IMR-90 (cell line): ENCODE measurements around the gene PHF21B. TPM values are rescaled to one million over a fixed set of nuclear protein-coding genes. Genes with fewer than 3 reads are reported as not detected.

ENCODE experiments used
- ATAC-seq: fragments of 200-7000 bp; cut with Tn5 transposase; 2 replicates; pipeline ENCODE4 v1.9.1; 2020; ENCODE audit warnings: low read depth, mild to moderate bottlenecking, moderate library complexity
- BruUV-seq: library from RNA; stranded (reverse); fragments of 400-500 nt; replicated peaks from 2 replicates; lab custom pipeline; 2021; lab: Mats Ljungman, UMichigan
- CTCF ChIA-PET: fragments of 300-600 bp; formaldehyde crosslinking; extraction: SDS; loops from one replicate; lab custom pipeline; 2021; ENCODE audit warnings: antibody characterized with exemption; lab: Yijun Ruan, JAX
- POLR2A ChIA-PET: fragments of 300-600 bp; sonication (Branson Sonifier 250); formaldehyde crosslinking; loops from one replicate; lab custom pipeline; 2022; ENCODE audit warnings: antibody characterized with exemption; ENCODE audit not compliant: unreplicated experiment; lab: Charles Lee
- DNase-seq: peaks from one replicate; pipeline ENCODE4 v3.0.0; 2013
- H2AFZ ChIP-seq: replicated peaks from 2 replicates; pipeline ENCODE3; 2013; ENCODE audit warnings: low read length, mild to moderate bottlenecking; ENCODE audit not compliant: poor library complexity
- H2AK5ac ChIP-seq: 2 replicates; pipeline ENCODE4 v1.6.1; 2013; ENCODE audit warnings: low read depth, low read length, inconsistent platforms
- H2AK9ac ChIP-seq: replicated peaks from 2 replicates; pipeline ENCODE3; 2013; ENCODE audit warnings: mild to moderate bottlenecking, low read depth, low read length, moderate library complexity; ENCODE audit not compliant: poor library complexity
- H2BK120ac ChIP-seq: 2 replicates; pipeline ENCODE4 v1.6.1; 2013; ENCODE audit warnings: low read depth, low read length, inconsistent platforms
- H2BK15ac ChIP-seq: 3 replicates; pipeline ENCODE4 v1.6.1; 2013; ENCODE audit warnings: low read depth, low read length, inconsistent platforms
- H2BK20ac ChIP-seq: 2 replicates; pipeline ENCODE4 v1.6.1; 2013; ENCODE audit warnings: low read depth, mild to moderate bottlenecking, inconsistent platforms, low read length, moderate library complexity
- H2BK5ac ChIP-seq: 2 replicates; pipeline ENCODE4 v1.6.1; 2013; ENCODE audit warnings: mild to moderate bottlenecking, low read depth, low read length, inconsistent platforms; ENCODE audit not compliant: poor library complexity, severe bottlenecking
- H3K14ac ChIP-seq: replicated peaks from 2 replicates; pipeline ENCODE4 v1.6.1; 2013; ENCODE audit warnings: low read depth, low read length, inconsistent platforms
- H3K18ac ChIP-seq: 2 replicates; pipeline ENCODE4 v1.6.1; 2013; ENCODE audit warnings: low read depth, low read length, control low read depth
- H3K23ac ChIP-seq: 2 replicates; pipeline ENCODE4 v1.6.1; 2013; ENCODE audit warnings: low read depth, low read length, inconsistent platforms
- H3K27ac ChIP-seq: 2 replicates; pipeline ENCODE4 v1.5.1; 2013; ENCODE audit warnings: mild to moderate bottlenecking, control low read depth, low read length; ENCODE audit not compliant: insufficient read depth
- H3K27me3 ChIP-seq: 2 replicates; pipeline ENCODE4 v1.6.1; 2013; ENCODE audit warnings: low read length; ENCODE audit not compliant: control insufficient read depth, insufficient read depth
- H3K36me3 ChIP-seq: 2 replicates; pipeline ENCODE4 v1.6.1; 2013; ENCODE audit warnings: low read length, mixed read lengths; ENCODE audit not compliant: control insufficient read depth, insufficient read depth
- H3K4ac ChIP-seq: 2 replicates; pipeline ENCODE4 v1.6.1; 2013; ENCODE audit warnings: low read depth, low read length, inconsistent platforms
- H3K4me1 ChIP-seq: 2 replicates; pipeline ENCODE4 v1.6.1; 2013; ENCODE audit warnings: low read length, mixed read lengths; ENCODE audit not compliant: control insufficient read depth, insufficient read depth
- H3K4me2 ChIP-seq: 2 replicates; pipeline ENCODE4 v1.6.1; 2013; ENCODE audit warnings: low read depth, mild to moderate bottlenecking, control low read depth, low read length, moderate library complexity
- H3K4me3 ChIP-seq: 2 replicates; pipeline ENCODE4 v1.5.1; 2013; ENCODE audit warnings: low read depth, mild to moderate bottlenecking, control low read depth, low read length, moderate library complexity; ENCODE audit not compliant: insufficient read depth
- H3K56ac ChIP-seq: 2 replicates; pipeline ENCODE4 v1.6.1; 2013; ENCODE audit warnings: low read length, inconsistent platforms; ENCODE audit not compliant: insufficient read depth; ENCODE audit errors: extremely low read depth
- H3K79me1 ChIP-seq, 2 experiments: 2 replicates each; pipeline ENCODE4 v1.6.1; 2013; ENCODE audit warnings: low read length in 2 of 2, inconsistent platforms in 1 of 2, low read depth in 1 of 2
- H3K9ac ChIP-seq: 2 replicates; pipeline ENCODE4 v1.6.1; 2013; ENCODE audit warnings: low read depth, low read length, control low read depth
- H3K9me1 ChIP-seq: 2 replicates; pipeline ENCODE4 v1.6.1; 2013; ENCODE audit warnings: low read length, inconsistent platforms; ENCODE audit not compliant: insufficient read depth
- H3K9me3 ChIP-seq: 2 replicates; pipeline ENCODE4 v1.6.1; 2013; ENCODE audit warnings: low read length; ENCODE audit not compliant: control insufficient read depth, insufficient read depth
- H4K20me1 ChIP-seq: 2 replicates; pipeline ENCODE4 v1.6.1; 2013; ENCODE audit warnings: low read length, inconsistent platforms; ENCODE audit not compliant: insufficient read depth
- H4K5ac ChIP-seq: 2 replicates; pipeline ENCODE4 v1.6.1; 2013; ENCODE audit warnings: mild to moderate bottlenecking, low read depth, low read length, control low read depth
- H4K8ac ChIP-seq, 2 experiments: 2 replicates each; pipeline ENCODE4 v1.6.1; 2013; ENCODE audit warnings: low read depth in 2 of 2, low read length in 2 of 2, control low read depth in 1 of 2, inconsistent platforms in 1 of 2
- H4K91ac ChIP-seq: 2 replicates; pipeline ENCODE4 v1.6.1; 2013; ENCODE audit warnings: low read depth, low read length, inconsistent platforms; ENCODE audit not compliant: insufficient read depth
- BHLHE40 ChIP-seq: fragments of 150-350 bp; IDR thresholded peaks from 2 replicates; pipeline ENCODE4 v1.6.1; 2016; ENCODE audit warnings: mild to moderate bottlenecking, low read depth, low read length
- CHD1 ChIP-seq: IDR thresholded peaks from 2 replicates; pipeline ENCODE4 v1.6.1; 2012; ENCODE audit warnings: low read depth, low read length, improper control_type of control experiment
- FOS ChIP-seq: fragments of 150-350 bp; IDR thresholded peaks from 2 replicates; pipeline ENCODE4 v1.6.1; 2016; ENCODE audit warnings: low read depth, low read length
- POLR2A ChIP-seq: IDR thresholded peaks from 2 replicates; pipeline ENCODE4 v1.6.1; 2012; ENCODE audit warnings: mild to moderate bottlenecking, low read depth, low read length
- RCOR1 ChIP-seq: IDR thresholded peaks from 2 replicates; pipeline ENCODE4 v1.6.1; 2012; ENCODE audit warnings: mild to moderate bottlenecking, low read length, improper control_type of control experiment; ENCODE audit not compliant: insufficient replicate concordance
- SMC3 ChIP-seq: fragments of 150-350 bp; IDR thresholded peaks from 2 replicates; pipeline ENCODE4 v1.6.1; 2016; ENCODE audit warnings: low read depth, mild to moderate bottlenecking, antibody characterized with exemption, low read length, moderate library complexity
- WGBS, 2 experiments: methylation state at CpG; one replicate each; pipeline versions ENCODE4 v1.1.5 to v1.1.7; 2013; ENCODE audit warnings: missing lambda C conversion rate in 2 of 2; ENCODE audit not compliant: insufficient read length in 1 of 2; ENCODE audit errors: extremely low coverage in 2 of 2; 5-methylcytosine and 5-hydroxymethylcytosine counted together
- dilution Hi-C: fragments of 300-500 bp; cut with HindIII; formaldehyde crosslinking; loops from one replicate; pipeline ENCODE4 v1.14.3; 2018; ENCODE audit warnings: low sequenced_read_pairs; ENCODE audit not compliant: unreplicated experiment
- in situ Hi-C: fragments of 300-500 bp; cut with MboI; formaldehyde crosslinking; loops from 3 replicates; pipeline ENCODE4 v1.14.3; 2019; ENCODE audit warnings: low sequenced_read_pairs, inconsistent platforms, mixed read lengths
- intact Hi-C: fragments of 100-400 bp; cut with micrococcal nuclease; formaldehyde crosslinking; loops from 2 replicates; pipeline ENCODE4 v1.10.0; 2022
- polyA plus RNA-seq, 3 experiments: library from polyadenylated mRNA; depleted of rRNA; stranded (reverse); fragments of >200 nt; gene quantifications; 2 replicates each; pipeline ENCODE4 v1.2.3, GENCODE V29; 2012; ENCODE audit warnings: low replicate concordance in 1 of 3
- total RNA-seq: library from RNA; depleted of rRNA; stranded (reverse); fragments of >200 nt; gene quantifications from 2 replicates; pipeline ENCODE4 v1.2.3, GENCODE V29; 2012
- TF ChIP-seq, protein P1 (sequence below): fragments of 150-350 bp; IDR thresholded peaks from 2 replicates; pipeline ENCODE4 v1.6.1; 2016; ENCODE audit warnings: low read depth, mild to moderate bottlenecking, low read length, moderate library complexity, borderline replicate concordance
- TF ChIP-seq, protein P2 (sequence below): fragments of 150-350 bp; IDR thresholded peaks from 2 replicates; pipeline ENCODE4 v1.6.1; 2017; ENCODE audit warnings: mild to moderate bottlenecking, antibody characterized with exemption, low read length, low read depth

The PHF21B gene
- total and polyA plus RNA-seq, 2 of the 4 experiments (the other 2 are of a cell fraction) = 0.02 TPM; not detected in 1

DNA sequence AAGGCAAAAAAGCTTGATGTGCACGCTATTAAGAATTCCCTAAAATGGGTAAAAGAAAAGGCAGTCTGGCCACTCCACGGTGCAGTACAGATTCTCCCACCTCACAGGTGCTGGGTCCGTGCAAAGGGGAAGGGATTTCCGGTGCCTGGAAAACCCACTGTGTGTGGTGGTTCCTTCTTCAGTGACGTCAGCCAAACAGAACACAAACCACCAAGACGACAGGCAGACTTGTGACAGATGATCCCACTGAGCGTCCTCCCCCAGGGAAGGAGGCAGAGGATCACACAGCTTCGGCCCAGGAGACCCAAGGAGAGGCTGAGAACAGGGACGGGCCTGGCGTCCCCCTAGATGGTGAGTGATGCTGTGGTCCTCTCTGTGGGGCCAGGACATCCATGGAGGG is 18.6 kb downstream of the PHF21B start:
- Histone ChIP-seq H4K5ac (no peak overlapping the region), H3K27me3 (peaks cover 42% of the 10 kb centered on the region), H2AK5ac (no peak overlapping the region), H4K91ac (no peak overlapping the region), H3K9me1 (no peaks in the 10 kb centered on the region), H3K14ac (no peak overlapping the region), H3K27ac (no peak overlapping the region), H3K4me1 (no peaks in the 10 kb centered on the region), H4K8ac (no peak overlapping the region), H3K23ac (no peak overlapping the region), H3K79me1 (no peaks in the 10 kb centered on the region), H2BK120ac (no peak overlapping the region), H2AK9ac (no peak overlapping the region), H2BK20ac (no peak overlapping the region), H2AFZ (no peak overlapping the region), H3K56ac (no peak overlapping the region), H3K9me3 (peaks cover 2% of the 10 kb centered on the region; the same call in 1 of the 2 replicates), H4K20me1 (no peaks in the 10 kb centered on the region), H3K4me3 (no peak overlapping the region), H3K9ac (no peak overlapping the region), H3K36me3 (no peaks in the 10 kb centered on the region), H3K4me2 (no peak overlapping the region), H2BK15ac (no peak overlapping the region), H3K4ac (no peak overlapping the region), H2BK5ac (no peak overlapping the region), H3K18ac (no peak overlapping the region)
- in situ Hi-C loops = loop anchor here (25.0 kb wide), 1 partner anchor 571 kb away; no protein-coding TSS in a partner anchor
- ATAC-seq (no peak), DNase-seq (no peak)
- ChIA-PET CTCF (no interaction called here), POLR2A (no interaction called here)
- TF ChIP-seq BHLHE40 (no peak), POLR2A (no peak), CHD1 (no peak), FOS (no peak), SMC3 (no peak), RCOR1 (no peak)
- TF ChIP-seq, protein P1, sequence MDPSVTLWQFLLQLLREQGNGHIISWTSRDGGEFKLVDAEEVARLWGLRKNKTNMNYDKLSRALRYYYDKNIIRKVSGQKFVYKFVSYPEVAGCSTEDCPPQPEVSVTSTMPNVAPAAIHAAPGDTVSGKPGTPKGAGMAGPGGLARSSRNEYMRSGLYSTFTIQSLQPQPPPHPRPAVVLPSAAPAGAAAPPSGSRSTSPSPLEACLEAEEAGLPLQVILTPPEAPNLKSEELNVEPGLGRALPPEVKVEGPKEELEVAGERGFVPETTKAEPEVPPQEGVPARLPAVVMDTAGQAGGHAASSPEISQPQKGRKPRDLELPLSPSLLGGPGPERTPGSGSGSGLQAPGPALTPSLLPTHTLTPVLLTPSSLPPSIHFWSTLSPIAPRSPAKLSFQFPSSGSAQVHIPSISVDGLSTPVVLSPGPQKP = no peak
- TF ChIP-seq, protein P2, sequence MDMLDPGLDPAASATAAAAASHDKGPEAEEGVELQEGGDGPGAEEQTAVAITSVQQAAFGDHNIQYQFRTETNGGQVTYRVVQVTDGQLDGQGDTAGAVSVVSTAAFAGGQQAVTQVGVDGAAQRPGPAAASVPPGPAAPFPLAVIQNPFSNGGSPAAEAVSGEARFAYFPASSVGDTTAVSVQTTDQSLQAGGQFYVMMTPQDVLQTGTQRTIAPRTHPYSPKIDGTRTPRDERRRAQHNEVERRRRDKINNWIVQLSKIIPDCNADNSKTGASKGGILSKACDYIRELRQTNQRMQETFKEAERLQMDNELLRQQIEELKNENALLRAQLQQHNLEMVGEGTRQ = no peak
- no TSS peak for BruUV-seq
- intact Hi-C loops = no loop called here
- dilution Hi-C loops = no loop called here
- no CpG with 5 or more reads among the region's 10 CpGs for WGBS, 2 experiments
